Lung (tissue), 12 donors: ENCODE data around the gene GSTM4. TPM values are rescaled to one million over a fixed set of nuclear protein-coding genes. Genes with fewer than 3 reads are reported as not detected.

Experiments used
- ATAC-seq: fragments of 200-7000 bp; cut with Tn5 transposase; one replicate; pipeline ENCODE4 v1.9.1; 2020; ENCODE audit warnings: moderate number of reproducible peaks; ENCODE audit not compliant: insufficient read depth, low FRiP score
- DNase-seq, 3 donors: peaks; one replicate each; pipeline ENCODE4 v3.0.0-alpha.2; 2013 to 2017
- H3K27ac ChIP-seq, 2 donors: one replicate each; pipeline ENCODE4 v1.5.1; 2013; ENCODE audit warnings: mild to moderate bottlenecking in 2 of 2, moderate library complexity in 2 of 2, control low read depth in 1 of 2, inconsistent platforms in 1 of 2, low read depth in 1 of 2, low read length in 1 of 2
- H3K27me3 ChIP-seq, 3 donors: one replicate each; pipeline ENCODE4 v1.5.1; 2013; ENCODE audit warnings: low read length in 2 of 3; ENCODE audit not compliant: control insufficient read depth in 3 of 3, insufficient read depth in 3 of 3
- H3K36me3 ChIP-seq, 4 donors: one replicate each; pipeline ENCODE4 v1.5.1; 2013; ENCODE audit warnings: low read length in 4 of 4, mild to moderate bottlenecking in 1 of 4, moderate library complexity in 1 of 4; ENCODE audit not compliant: control insufficient read depth in 4 of 4, insufficient read depth in 4 of 4
- H3K4me1 ChIP-seq, 5 donors: one replicate each; pipeline ENCODE4 v1.5.1; 2013; ENCODE audit warnings: low read length in 5 of 5, mild to moderate bottlenecking in 2 of 5, moderate library complexity in 1 of 5; ENCODE audit not compliant: control insufficient read depth in 5 of 5, insufficient read depth in 5 of 5
- H3K4me3 ChIP-seq: one replicate; pipeline ENCODE4 v1.5.1; 2013; ENCODE audit warnings: mild to moderate bottlenecking, control low read depth, moderate library complexity
- H3K9ac ChIP-seq, 2 donors: one replicate each; pipeline ENCODE4 v1.5.1; 2013; ENCODE audit warnings: low read length in 2 of 2, control low read depth in 1 of 2; ENCODE audit not compliant: insufficient read depth in 1 of 2
- H3K9me3 ChIP-seq, 4 donors: one replicate each; pipeline ENCODE4 v1.5.1; 2013; ENCODE audit warnings: low read length in 3 of 4, mild to moderate bottlenecking in 1 of 4, moderate library complexity in 1 of 4; ENCODE audit not compliant: control insufficient read depth in 4 of 4, insufficient read depth in 3 of 4
- WGBS, 2 donors: extraction: QIAGEN DNeasy Blood & Tissue Kit; methylation state at CpG; one replicate each; pipeline ENCODE4 v1.1.7; 2013; 5-methylcytosine and 5-hydroxymethylcytosine counted together
- polyA plus RNA-seq, 2 donors: library from polyadenylated mRNA; stranded (reverse); fragments of 200-250 nt; gene quantifications; one replicate each; pipeline ENCODE4 v1.2.1, GENCODE V29; 2013
- total RNA-seq, 2 donors: library from RNA; depleted of rRNA in 1 of 2; stranded (reverse); fragments of >200 nt in 1 of 2; gene quantifications; one replicate each; pipeline ENCODE4 v1.2.1, GENCODE V29; 2014 to 2021
- TF ChIP-seq, protein P1 (sequence below): IDR thresholded peaks from 2 replicates; pipeline ENCODE4 v1.5.1; 2012; ENCODE audit warnings: mild to moderate bottlenecking; ENCODE audit errors: control extremely low read depth, extremely low read depth
- donor health status: control.
- donor health status: control.
- donor health status: Bipolar disorder and iron deficiency.
- donor health status: healthy.
- donor health status: DM: yes; HTN: yes; CAD: no.

The GSTM4 gene
- total and polyA plus RNA-seq, 4 donors, result 8.8 to 19.7 (median 17.9) TPM

- peaks cover 0 to 8% (median 0%) of the 10 kb centered on the region in 3 donors for H3K27me3 ChIP-seq
- no peak overlapping the region for H3K9ac ChIP-seq
- peaks cover 0 to 7% (median 0%) of the 10 kb centered on the region in 5 donors for H3K4me1 ChIP-seq
- ATAC-seq, result no peak
- H3K27ac ChIP-seq, result no peak overlapping the region
- TF ChIP-seq, protein P1, sequence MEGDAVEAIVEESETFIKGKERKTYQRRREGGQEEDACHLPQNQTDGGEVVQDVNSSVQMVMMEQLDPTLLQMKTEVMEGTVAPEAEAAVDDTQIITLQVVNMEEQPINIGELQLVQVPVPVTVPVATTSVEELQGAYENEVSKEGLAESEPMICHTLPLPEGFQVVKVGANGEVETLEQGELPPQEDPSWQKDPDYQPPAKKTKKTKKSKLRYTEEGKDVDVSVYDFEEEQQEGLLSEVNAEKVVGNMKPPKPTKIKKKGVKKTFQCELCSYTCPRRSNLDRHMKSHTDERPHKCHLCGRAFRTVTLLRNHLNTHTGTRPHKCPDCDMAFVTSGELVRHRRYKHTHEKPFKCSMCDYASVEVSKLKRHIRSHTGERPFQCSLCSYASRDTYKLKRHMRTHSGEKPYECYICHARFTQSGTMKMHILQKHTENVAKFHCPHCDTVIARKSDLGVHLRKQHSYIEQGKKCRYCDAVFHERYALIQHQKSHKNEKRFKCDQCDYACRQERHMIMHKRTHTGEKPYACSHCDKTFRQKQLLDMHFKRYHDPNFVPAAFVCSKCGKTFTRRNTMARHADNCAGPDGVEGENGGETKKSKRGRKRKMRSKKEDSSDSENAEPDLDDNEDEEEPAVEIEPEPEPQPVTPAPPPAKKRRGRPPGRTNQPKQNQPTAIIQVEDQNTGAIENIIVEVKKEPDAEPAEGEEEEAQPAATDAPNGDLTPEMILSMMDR, result no peak
- H3K9me3 ChIP-seq, result no peaks in the 10 kb centered on the region
- DNase-seq, result no peak
- no peak overlapping the region for H3K4me3 ChIP-seq
- 74 to 90% methylated on average over 13 of the region's 13 CpGs for WGBS, 2 donors
- no peaks in the 10 kb centered on the region for H3K36me3 ChIP-seq
These were observed 44.5 kb upstream of the GSTM4 start for GRCh38 chr1:109611308-109611990.

GRCh38 chr1:109613361-109614147, 42.3 kb upstream of the GSTM4 start:
- TF ChIP-seq, protein P1, result no peak
- DNase-seq (no peak), ATAC-seq (no peak)
- Histone ChIP-seq H3K9ac (no peak overlapping the region), H3K36me3 (no peaks in the 10 kb centered on the region), H3K4me3 (no peak overlapping the region), H3K27ac (peak overlapping the region in 1 of 2 donors; percentile 56), H3K4me1 (peaks cover 0 to 7% (median 0%) of the 10 kb centered on the region in 5 donors), H3K27me3 (peaks cover 0 to 8% (median 0%) of the 10 kb centered on the region in 3 donors), H3K9me3 (no peaks in the 10 kb centered on the region)
- 52 to 78% methylated on average over 7 of the region's 7 CpGs for WGBS, 2 donors

- no peaks in the 10 kb centered on the region for H3K9me3 ChIP-seq
- DNase-seq (peak in 2 of 3 donors; percentile 29 to 35), ATAC-seq (peak; percentile 50)
- H3K27ac ChIP-seq, result no peak overlapping the region
- 18 to 40% methylated on average over 3 of the region's 3 CpGs for WGBS, 2 donors
- peaks cover 0 to 22% (median 6%) of the 10 kb centered on the region in 5 donors for H3K4me1 ChIP-seq
- peaks cover 0 to 2% (median 0%) of the 10 kb centered on the region in 3 donors for H3K27me3 ChIP-seq
- H3K36me3 ChIP-seq, result no peaks in the 10 kb centered on the region
- no peak overlapping the region for H3K9ac ChIP-seq
- TF ChIP-seq, protein P1, result no peak
- no peak overlapping the region for H3K4me3 ChIP-seq
These were observed 40.0 kb upstream of the GSTM4 start for GRCh38 chr1:109615879-109616278.
